ENCODE measurements around the gene CLDN9.

DNA sequence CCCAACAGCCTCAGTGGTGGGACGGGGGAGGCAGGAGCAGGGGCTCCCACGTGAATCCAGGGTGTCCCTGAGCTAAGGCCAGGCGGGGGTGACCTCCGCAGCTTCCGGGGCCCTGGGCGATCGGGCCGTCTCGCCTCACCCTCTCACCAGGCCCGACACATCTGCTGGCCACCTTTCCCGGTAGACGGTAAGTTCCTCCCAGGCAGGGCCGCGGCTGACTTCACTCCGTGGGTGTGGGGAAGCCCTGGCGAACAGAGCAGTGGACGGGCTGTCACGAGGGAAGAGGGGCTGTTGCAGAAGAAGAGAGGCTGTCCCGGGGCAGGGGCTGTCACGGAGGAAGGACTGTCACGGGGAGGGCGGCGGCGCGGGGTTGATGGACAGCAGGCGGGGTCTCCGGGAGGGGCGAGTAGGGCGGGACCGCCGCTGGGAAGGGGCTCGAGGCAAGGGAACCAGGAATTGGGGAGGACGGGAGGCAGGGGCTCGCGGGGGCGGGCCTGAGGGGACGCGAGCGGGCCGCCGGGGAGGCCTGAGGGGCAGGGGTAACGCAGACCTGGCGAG is 33.0 kb upstream of the CLDN9 start:
- no peak for TF ChIP-seq ZBTB49 (tag by site-specific recombination; IDR thresholded peaks at IDR 0.05; ENCODE audit: low read depth)
- TF ChIP-seq, protein P1, sequence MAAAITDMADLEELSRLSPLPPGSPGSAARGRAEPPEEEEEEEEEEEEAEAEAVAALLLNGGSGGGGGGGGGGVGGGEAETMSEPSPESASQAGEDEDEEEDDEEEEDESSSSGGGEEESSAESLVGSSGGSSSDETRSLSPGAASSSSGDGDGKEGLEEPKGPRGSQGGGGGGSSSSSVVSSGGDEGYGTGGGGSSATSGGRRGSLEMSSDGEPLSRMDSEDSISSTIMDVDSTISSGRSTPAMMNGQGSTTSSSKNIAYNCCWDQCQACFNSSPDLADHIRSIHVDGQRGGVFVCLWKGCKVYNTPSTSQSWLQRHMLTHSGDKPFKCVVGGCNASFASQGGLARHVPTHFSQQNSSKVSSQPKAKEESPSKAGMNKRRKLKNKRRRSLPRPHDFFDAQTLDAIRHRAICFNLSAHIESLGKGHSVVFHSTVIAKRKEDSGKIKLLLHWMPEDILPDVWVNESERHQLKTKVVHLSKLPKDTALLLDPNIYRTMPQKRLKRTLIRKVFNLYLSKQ (tag by site-specific recombination; IDR thresholded peaks at IDR 0.05; ENCODE audit: borderline replicate concordance) = no peak
- no peak for TF ChIP-seq CTCF (tag by site-specific recombination; IDR thresholded peaks at IDR 0.05)
- TF ChIP-seq GLI2 (tag by site-specific recombination; IDR thresholded peaks at IDR 0.05; ENCODE audit: borderline replicate concordance, low read depth) = no peak
- TF ChIP-seq, protein P2, sequence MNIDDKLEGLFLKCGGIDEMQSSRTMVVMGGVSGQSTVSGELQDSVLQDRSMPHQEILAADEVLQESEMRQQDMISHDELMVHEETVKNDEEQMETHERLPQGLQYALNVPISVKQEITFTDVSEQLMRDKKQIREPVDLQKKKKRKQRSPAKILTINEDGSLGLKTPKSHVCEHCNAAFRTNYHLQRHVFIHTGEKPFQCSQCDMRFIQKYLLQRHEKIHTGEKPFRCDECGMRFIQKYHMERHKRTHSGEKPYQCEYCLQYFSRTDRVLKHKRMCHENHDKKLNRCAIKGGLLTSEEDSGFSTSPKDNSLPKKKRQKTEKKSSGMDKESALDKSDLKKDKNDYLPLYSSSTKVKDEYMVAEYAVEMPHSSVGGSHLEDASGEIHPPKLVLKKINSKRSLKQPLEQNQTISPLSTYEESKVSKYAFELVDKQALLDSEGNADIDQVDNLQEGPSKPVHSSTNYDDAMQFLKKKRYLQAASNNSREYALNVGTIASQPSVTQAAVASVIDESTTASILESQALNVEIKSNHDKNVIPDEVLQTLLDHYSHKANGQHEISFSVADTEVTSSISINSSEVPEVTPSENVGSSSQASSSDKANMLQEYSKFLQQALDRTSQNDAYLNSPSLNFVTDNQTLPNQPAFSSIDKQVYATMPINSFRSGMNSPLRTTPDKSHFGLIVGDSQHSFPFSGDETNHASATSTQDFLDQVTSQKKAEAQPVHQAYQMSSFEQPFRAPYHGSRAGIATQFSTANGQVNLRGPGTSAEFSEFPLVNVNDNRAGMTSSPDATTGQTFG (tag by site-specific recombination; IDR thresholded peaks at IDR 0.05; ENCODE audit: borderline replicate concordance) = no peak

Data from HEK293 (cell line).